Ovary (tissue), 9 donors: Measurements from ENCODE around the gene ARMC6. TPM values are rescaled to one million over a fixed set of nuclear protein-coding genes. Genes with fewer than 3 reads are reported as not detected.

Source experiments
- DNase-seq, 5 donors: peaks; one replicate each; pipeline ENCODE4 v3.0.0-alpha.2; 2019 to 2020
- H3K27ac ChIP-seq, 2 donors: fragments of 200-600 bp; one replicate each; pipeline versions ENCODE4 v1.5.1 to v1.8.0; 2019 to 2022
- H3K27me3 ChIP-seq: fragments of 200-600 bp; one replicate; pipeline ENCODE4 v1.8.0; 2022
- H3K36me3 ChIP-seq: fragments of 200-600 bp; sonication (generic); one replicate; pipeline ENCODE4 v1.5.1; 2019
- H3K4me1 ChIP-seq: one replicate; pipeline ENCODE4 v1.8.1; 2013; ENCODE audit warnings: mild to moderate bottlenecking, moderate library complexity; ENCODE audit not compliant: insufficient read depth
- H3K4me3 ChIP-seq: fragments of 200-600 bp; sonication (generic); one replicate; pipeline ENCODE4 v1.5.1; 2017
- H3K9me3 ChIP-seq, 2 donors: fragments of 200-600 bp in 1 of 2; sonication (generic) in 1 of 2; one replicate each; pipeline versions ENCODE4 v1.5.1 to v1.8.1; 2013 to 2019; ENCODE audit warnings: mild to moderate bottlenecking in 1 of 2, moderate library complexity in 1 of 2
- EP300 ChIP-seq: sonication (generic); formaldehyde crosslinking; IDR thresholded peaks from one replicate; pipeline ENCODE4 v1.6.1; 2017; ENCODE audit warnings: antibody characterized with exemption
- POLR2A ChIP-seq: fragments of 450-650 bp; IDR thresholded peaks from one replicate; pipeline ENCODE4 v1.6.1; 2017; ENCODE audit warnings: antibody characterized with exemption, mild to moderate bottlenecking, moderate library complexity
- WGBS, 3 donors: extraction: QIAGEN DNeasy Blood & Tissue Kit in 1 of 3; methylation state at CpG; one replicate each; pipeline versions ENCODE4 v1.1.5 to v1.1.7; 2013 to 2017; 5-methylcytosine and 5-hydroxymethylcytosine counted together
- intact Hi-C, 4 donors: fragments of 100-400 bp; cut with DNase I; formaldehyde crosslinking; loops; one replicate each; pipeline versions ENCODE4 v1.11.0 to v1.15.1; 2022 to 2023
- polyA plus RNA-seq, 2 donors: library from polyadenylated mRNA; stranded (reverse); fragments of 200-250 nt in 1 of 2; fragments of 350-450 nt in 1 of 2; fragmentation: Illumina TruSeq in 1 of 2; extraction: RNeasy Lipid Tissue Mini Kit (QIAGEN cat#74804) in 1 of 2; gene quantifications; one replicate each; pipeline ENCODE4 v1.2.3, GENCODE V29; 2013 to 2014
- total RNA-seq, 7 donors: library from RNA; depleted of rRNA in 2 of 7; stranded (reverse); fragments of >200 nt in 2 of 7; fragmentation: NEBNext Ultra II Directional in 3 of 7; extraction: Animal tissue kit (Norgen Biotek cat#: 25700) in 3 of 7; gene quantifications; one replicate each; pipeline versions ENCODE4 v1.1.0 to v1.2.4, GENCODE V29; 2016 to 2023
- TF ChIP-seq, protein P1 (sequence below), 3 donors: fragments of 450-650 bp in 2 of 3; fragments of 200-600 bp in 1 of 3; IDR thresholded peaks; one replicate each; pipeline versions ENCODE4 v1.5.1 to v1.8.0; 2016 to 2022; ENCODE audit warnings: antibody characterized with exemption in 3 of 3, mild to moderate bottlenecking in 1 of 3
- donor health status: DM: no; HTN: no; CAD: no; lungs with moderate emphysema.
- donor health status: DM: no; HTN: no; CAD: no.
- donor health status: Bipolar disorder and iron deficiency.
- donor health status: DM: yes; HTN: yes; CAD: no.
- donor health status: DM: no; HTN: no; CAD: no.
- donor health status: DM: yes; HTN: yes; CAD: no.

Gene ARMC6
- total and polyA plus RNA-seq, 9 donors, result 7.0 to 27.5 (median 14.6) TPM

DNA sequence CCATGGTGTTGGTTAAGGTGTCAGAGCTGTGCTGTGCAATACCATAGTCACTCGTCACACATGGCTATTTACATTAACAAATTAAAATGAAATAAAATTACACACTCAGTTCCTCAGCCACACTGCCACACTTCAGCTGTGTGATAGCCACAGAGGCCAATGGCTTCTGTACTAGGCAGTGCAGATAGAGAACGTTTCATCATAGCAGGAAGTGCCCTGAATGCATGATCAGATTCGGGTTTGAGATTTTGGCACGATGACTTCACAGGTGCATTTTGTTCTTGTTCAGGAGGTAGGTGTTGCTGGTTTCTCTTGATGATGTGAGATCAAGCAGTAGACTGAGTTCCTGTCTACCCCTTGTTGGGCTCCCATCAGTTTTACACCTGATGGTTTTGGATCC, 6.5 kb downstream of the ARMC6 start:
- H3K27ac ChIP-seq, result no peak overlapping the region
- no peak overlapping the region for H3K4me3 ChIP-seq
- intact Hi-C loops, result no loop called here
- no peaks in the 10 kb centered on the region for H3K27me3 ChIP-seq
- H3K36me3 ChIP-seq, result no peaks in the 10 kb centered on the region
- 74 to 80% (median 76%) methylated on average over 4 of the region's 4 CpGs for WGBS, 3 donors
- DNase-seq, result no peak
- no peaks in the 10 kb centered on the region for H3K9me3 ChIP-seq
- H3K4me1 ChIP-seq, result peaks cover 3% of the 10 kb centered on the region
- TF ChIP-seq EP300, result no peak
- no peak for TF ChIP-seq POLR2A
- TF ChIP-seq, protein P1, sequence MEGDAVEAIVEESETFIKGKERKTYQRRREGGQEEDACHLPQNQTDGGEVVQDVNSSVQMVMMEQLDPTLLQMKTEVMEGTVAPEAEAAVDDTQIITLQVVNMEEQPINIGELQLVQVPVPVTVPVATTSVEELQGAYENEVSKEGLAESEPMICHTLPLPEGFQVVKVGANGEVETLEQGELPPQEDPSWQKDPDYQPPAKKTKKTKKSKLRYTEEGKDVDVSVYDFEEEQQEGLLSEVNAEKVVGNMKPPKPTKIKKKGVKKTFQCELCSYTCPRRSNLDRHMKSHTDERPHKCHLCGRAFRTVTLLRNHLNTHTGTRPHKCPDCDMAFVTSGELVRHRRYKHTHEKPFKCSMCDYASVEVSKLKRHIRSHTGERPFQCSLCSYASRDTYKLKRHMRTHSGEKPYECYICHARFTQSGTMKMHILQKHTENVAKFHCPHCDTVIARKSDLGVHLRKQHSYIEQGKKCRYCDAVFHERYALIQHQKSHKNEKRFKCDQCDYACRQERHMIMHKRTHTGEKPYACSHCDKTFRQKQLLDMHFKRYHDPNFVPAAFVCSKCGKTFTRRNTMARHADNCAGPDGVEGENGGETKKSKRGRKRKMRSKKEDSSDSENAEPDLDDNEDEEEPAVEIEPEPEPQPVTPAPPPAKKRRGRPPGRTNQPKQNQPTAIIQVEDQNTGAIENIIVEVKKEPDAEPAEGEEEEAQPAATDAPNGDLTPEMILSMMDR (IDR thresholded peaks at IDR 0.05), result no peak

DNA sequence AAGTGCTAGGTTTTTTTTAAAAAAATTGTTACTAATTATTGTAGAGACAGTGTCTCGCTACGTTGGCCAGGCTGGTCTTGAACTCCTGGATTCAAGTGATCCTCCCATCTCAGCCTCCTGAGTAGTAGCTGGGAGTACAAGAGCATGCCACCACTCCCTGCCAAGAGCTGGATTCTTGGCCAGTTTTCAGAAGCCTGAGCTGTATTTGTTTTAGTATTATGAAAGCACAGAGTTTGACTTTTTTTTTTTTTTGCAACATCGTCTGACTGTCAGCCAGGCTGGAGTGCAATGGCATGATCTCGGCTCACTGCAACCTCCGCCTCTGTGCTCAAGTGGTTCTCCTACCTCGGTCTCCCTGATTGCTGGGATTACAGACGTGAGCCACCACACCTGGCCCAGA, 7.0 kb downstream of the ARMC6 start:
- Histone ChIP-seq H3K4me1 (peaks cover 3% of the 10 kb centered on the region), H3K4me3 (no peak overlapping the region), H3K36me3 (no peaks in the 10 kb centered on the region), H3K9me3 (no peaks in the 10 kb centered on the region), H3K27me3 (no peaks in the 10 kb centered on the region), H3K27ac (no peak overlapping the region)
- WGBS, 3 donors, result 34 to 41% (median 37%) methylated on average over 7 of the region's 7 CpGs
- peak in 4 of 5 donors; percentile 60 to 75 (median 72) for DNase-seq
- TF ChIP-seq, protein P1 (IDR thresholded peaks at IDR 0.05), result no peak
- TF ChIP-seq EP300 (no peak), POLR2A (no peak)
- intact Hi-C loops, result no loop called here

DNA sequence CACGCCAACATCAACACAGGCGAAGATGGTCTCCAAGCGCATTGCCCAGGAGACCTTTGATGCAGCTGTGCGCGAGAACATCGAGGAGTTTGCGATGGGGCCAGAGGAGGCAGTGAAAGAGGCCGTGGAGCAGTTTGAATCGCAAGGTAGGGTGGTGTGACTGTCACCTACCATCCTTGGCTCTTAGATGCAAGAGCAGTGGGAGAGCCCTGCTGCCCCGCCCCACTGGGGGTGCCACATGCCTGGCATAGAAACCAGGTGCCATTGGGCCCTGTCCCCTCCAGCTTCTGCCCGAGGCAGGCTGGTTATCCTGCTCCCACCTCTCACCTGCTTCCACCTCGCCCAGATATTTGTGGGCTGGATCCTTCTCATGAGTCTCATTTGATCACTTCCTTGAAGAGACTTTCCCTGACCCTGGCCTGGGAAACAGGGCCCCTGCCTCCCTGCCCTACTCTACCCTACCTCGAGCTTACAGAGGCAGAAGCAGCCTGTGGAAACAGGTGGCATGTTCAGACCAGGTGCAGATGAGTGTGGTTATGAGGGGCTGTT, 9.4 kb downstream of the ARMC6 start:
- Histone ChIP-seq H3K4me1 (peaks cover 3% of the 10 kb centered on the region), H3K9me3 (no peaks in the 10 kb centered on the region), H3K36me3 (no peaks in the 10 kb centered on the region), H3K4me3 (no peak overlapping the region), H3K27ac (no peak overlapping the region), H3K27me3 (no peaks in the 10 kb centered on the region)
- intact Hi-C loops, result no loop called here
- TF ChIP-seq EP300, result no peak
- no peak for TF ChIP-seq POLR2A
- TF ChIP-seq, protein P1 (IDR thresholded peaks at IDR 0.05), result no peak
- no peak for DNase-seq
- WGBS, 3 donors, result 94 to 96% (median 95%) methylated on average over 13 of the region's 13 CpGs

DNA sequence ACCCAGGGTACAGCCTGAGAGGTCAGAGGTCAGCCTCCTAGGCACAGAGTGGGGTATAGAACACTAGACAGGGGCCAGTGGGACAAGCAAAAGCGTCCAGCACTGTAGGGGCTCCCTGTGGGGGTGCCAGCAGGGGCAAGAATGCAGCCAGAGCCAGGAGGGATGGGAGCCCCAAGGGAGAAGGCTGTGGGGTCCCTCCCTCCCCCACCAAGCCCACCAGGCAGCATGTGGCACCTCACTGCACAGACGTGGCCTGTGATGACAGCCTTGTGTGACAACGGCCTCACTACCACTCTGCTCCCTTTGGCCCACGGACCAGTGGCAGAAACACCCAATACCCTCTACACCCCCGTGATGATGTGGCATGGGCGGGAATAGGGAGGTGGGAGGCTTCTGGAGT, 10.1 kb downstream of the ARMC6 start:
- Histone ChIP-seq H3K27ac (no peak overlapping the region), H3K36me3 (no peaks in the 10 kb centered on the region), H3K4me3 (no peak overlapping the region), H3K9me3 (no peaks in the 10 kb centered on the region), H3K27me3 (no peaks in the 10 kb centered on the region), H3K4me1 (peaks cover 3% of the 10 kb centered on the region)
- WGBS, 3 donors, result 85 to 90% (median 86%) methylated on average over 6 of the region's 6 CpGs
- no peak for DNase-seq
- intact Hi-C loops, result no loop called here
- TF ChIP-seq POLR2A (no peak), EP300 (no peak)
- TF ChIP-seq, protein P1 (IDR thresholded peaks at IDR 0.05), result no peak
